Glutamatergic neuron (in vitro differentiated cells): ENCODE results near the gene KCNE1. TPM values are rescaled to one million over a fixed set of nuclear protein-coding genes. Genes with fewer than 3 reads are reported as not detected.

Experiments used
- DNase-seq: peaks from one replicate; pipeline ENCODE4 v3.0.0; 2022
- H3K27ac Mint-ChIP-seq: one replicate; pipeline ENCODE4 v1.8.0; 2020; ENCODE audit warnings: mild to moderate bottlenecking, mixed read lengths, inconsistent platforms; ENCODE audit not compliant: unreplicated experiment
- H3K27me3 Mint-ChIP-seq: one replicate; pipeline ENCODE4 v1.8.0; 2020; ENCODE audit warnings: mild to moderate bottlenecking, moderate library complexity, mixed read lengths, inconsistent platforms; ENCODE audit not compliant: unreplicated experiment
- H3K36me3 Mint-ChIP-seq: one replicate; pipeline ENCODE4 v1.8.0; 2020; ENCODE audit warnings: mild to moderate bottlenecking, mixed read lengths, inconsistent platforms; ENCODE audit not compliant: unreplicated experiment
- H3K4me1 Mint-ChIP-seq: one replicate; pipeline ENCODE4 v1.8.0; 2020; ENCODE audit warnings: mild to moderate bottlenecking, low read depth, mixed read lengths, inconsistent platforms; ENCODE audit not compliant: unreplicated experiment
- H3K4me3 Mint-ChIP-seq: one replicate; pipeline ENCODE4 v1.8.0; 2020; ENCODE audit warnings: mild to moderate bottlenecking, mixed read lengths, inconsistent platforms; ENCODE audit not compliant: unreplicated experiment
- H3K9me3 Mint-ChIP-seq: one replicate; pipeline ENCODE4 v1.8.0; 2020; ENCODE audit warnings: mild to moderate bottlenecking, moderate library complexity, mixed read lengths, inconsistent platforms; ENCODE audit not compliant: unreplicated experiment
- total RNA-seq: library from RNA; stranded (reverse); fragmentation: NEBNext Ultra II Directional; extraction: Animal tissue kit (Norgen Biotek cat#: 25700); gene quantifications from one replicate; pipeline ENCODE4 v1.2.1, GENCODE V29; 2021; ENCODE audit not compliant: unreplicated experiment
- TF ChIP-seq, protein P1 (sequence below): fragments of 200-600 bp; sonication (generic); IDR thresholded peaks from one replicate; pipeline ENCODE4 v1.5.0; 2021; ENCODE audit not compliant: partially characterized antibody, unreplicated experiment

The KCNE1 gene
- total RNA-seq, 1 donor from 2014 or later = 1.6 TPM

DNA sequence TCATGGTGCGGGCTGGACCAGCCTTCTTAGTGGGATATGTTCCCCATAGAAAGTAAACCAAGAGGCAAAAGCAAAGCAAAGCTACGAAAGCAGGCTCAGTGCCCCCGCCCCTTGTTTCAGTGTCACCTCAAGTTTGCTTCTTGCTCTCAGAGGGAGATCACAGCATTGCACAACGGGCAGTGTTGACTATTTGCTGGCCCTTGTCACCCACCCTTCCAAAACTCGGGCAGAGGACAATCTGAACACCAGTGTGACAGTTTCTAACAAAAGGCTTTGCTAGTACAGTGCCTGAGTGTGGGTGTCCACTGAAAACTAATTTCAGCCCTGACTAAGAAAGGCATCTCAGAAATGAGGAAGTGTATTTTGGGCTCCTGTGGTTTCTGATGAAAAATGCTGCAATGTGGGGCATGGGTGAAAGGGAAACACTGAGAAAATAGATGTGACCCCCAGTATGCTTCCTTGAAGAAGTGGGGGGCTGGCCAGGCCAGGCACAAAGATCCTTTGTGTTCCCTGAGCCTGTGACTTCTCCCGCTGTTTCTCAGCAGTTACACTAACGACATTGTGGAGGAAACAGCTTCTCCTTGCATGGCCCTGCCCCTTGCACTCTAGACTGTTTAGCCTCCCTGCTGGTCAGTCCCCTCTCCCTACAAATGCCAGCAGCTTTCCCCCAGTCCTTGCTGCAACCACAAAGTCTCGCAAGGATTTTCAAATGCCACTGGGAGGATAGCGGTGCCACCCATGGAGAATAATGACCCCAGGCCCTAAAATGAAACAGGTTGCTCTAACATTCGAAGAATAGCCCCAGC lies 33.3 kb upstream of the KCNE1 start:
- no peak overlapping the region for H3K27ac Mint-ChIP-seq
- TF ChIP-seq, protein P1, sequence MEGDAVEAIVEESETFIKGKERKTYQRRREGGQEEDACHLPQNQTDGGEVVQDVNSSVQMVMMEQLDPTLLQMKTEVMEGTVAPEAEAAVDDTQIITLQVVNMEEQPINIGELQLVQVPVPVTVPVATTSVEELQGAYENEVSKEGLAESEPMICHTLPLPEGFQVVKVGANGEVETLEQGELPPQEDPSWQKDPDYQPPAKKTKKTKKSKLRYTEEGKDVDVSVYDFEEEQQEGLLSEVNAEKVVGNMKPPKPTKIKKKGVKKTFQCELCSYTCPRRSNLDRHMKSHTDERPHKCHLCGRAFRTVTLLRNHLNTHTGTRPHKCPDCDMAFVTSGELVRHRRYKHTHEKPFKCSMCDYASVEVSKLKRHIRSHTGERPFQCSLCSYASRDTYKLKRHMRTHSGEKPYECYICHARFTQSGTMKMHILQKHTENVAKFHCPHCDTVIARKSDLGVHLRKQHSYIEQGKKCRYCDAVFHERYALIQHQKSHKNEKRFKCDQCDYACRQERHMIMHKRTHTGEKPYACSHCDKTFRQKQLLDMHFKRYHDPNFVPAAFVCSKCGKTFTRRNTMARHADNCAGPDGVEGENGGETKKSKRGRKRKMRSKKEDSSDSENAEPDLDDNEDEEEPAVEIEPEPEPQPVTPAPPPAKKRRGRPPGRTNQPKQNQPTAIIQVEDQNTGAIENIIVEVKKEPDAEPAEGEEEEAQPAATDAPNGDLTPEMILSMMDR = no peak
- no peaks in the 10 kb centered on the region for H3K9me3 Mint-ChIP-seq
- H3K4me1 Mint-ChIP-seq = peaks cover 2% of the 10 kb centered on the region
- H3K36me3 Mint-ChIP-seq = peaks cover 7% of the 10 kb centered on the region
- H3K27me3 Mint-ChIP-seq = peaks cover 2% of the 10 kb centered on the region
- DNase-seq = no peak
- no peak overlapping the region for H3K4me3 Mint-ChIP-seq

DNA sequence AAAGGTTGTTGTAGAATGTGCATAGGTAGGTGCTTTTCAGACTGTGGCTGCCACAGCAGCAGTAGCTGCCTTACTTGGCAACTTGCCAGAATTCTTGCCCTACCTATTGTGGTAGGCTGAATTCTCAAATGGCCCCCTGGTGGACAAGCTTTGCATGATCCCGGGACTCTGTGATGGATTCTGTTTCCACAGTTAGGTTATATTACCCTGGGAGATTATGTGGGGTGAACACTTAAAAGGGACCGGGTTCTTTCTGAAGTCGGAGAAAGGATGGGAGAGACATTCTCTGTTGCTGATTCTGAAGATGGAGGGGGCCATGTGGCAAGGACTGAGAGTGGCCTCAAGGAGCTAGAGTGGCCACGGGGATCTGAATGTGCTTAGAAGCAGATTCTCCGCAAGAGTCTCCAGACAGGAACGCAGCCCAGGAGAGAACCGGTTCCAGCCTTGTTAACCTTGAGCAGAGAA lies 32.1 kb upstream of the KCNE1 start:
- DNase-seq = peak; percentile 65
- H3K9me3 Mint-ChIP-seq = no peaks in the 10 kb centered on the region
- no peak overlapping the region for H3K4me3 Mint-ChIP-seq
- H3K27ac Mint-ChIP-seq = no peak overlapping the region
- peaks cover 2% of the 10 kb centered on the region for H3K27me3 Mint-ChIP-seq
- TF ChIP-seq, protein P1 = peak; percentile 78
- no peaks in the 10 kb centered on the region for H3K36me3 Mint-ChIP-seq
- peaks cover 2% of the 10 kb centered on the region for H3K4me1 Mint-ChIP-seq

GRCh38 chr21:34543017-34543416 lies 31.0 kb upstream of the KCNE1 start:
- DNase-seq = no peak
- no peak overlapping the region for H3K27ac Mint-ChIP-seq
- TF ChIP-seq, protein P1 = no peak
- peaks cover 2% of the 10 kb centered on the region for H3K4me1 Mint-ChIP-seq
- no peaks in the 10 kb centered on the region for H3K9me3 Mint-ChIP-seq
- H3K36me3 Mint-ChIP-seq = no peaks in the 10 kb centered on the region
- no peak overlapping the region for H3K4me3 Mint-ChIP-seq
- peaks cover 2% of the 10 kb centered on the region for H3K27me3 Mint-ChIP-seq

- Mint-ChIP-seq H3K9me3 (no peaks in the 10 kb centered on the region), H3K36me3 (no peaks in the 10 kb centered on the region), H3K27me3 (peaks cover 2% of the 10 kb centered on the region), H3K27ac (no peak overlapping the region), H3K4me3 (no peak overlapping the region), H3K4me1 (no peaks in the 10 kb centered on the region)
- TF ChIP-seq, protein P1 = no peak
- no peak for DNase-seq
Measured at GRCh38 chr21:34540206-34540605, 28.2 kb upstream of the KCNE1 start.

DNA sequence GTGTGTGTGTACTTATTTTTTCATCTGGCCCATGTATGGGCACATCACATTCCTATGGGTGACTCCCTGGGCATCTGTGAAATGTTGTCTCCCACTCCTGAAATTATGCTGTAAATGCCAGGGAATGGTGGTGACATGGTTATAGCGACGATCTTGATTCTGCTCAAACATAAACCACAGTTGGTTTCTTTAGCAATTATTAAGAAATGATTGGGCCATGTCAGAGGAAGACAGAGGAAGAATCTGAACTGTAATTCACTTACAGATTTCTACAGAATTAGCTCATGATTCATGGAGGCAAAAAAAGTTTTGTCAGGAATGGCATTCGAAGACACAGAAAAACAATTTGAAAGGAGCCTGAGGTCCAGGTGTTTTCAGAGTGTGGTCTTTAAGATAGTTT lies 25.8 kb upstream of the KCNE1 start:
- TF ChIP-seq, protein P1 = no peak
- H3K4me1 Mint-ChIP-seq = no peaks in the 10 kb centered on the region
- no peak for DNase-seq
- H3K27ac Mint-ChIP-seq = no peak overlapping the region
- peaks cover 4% of the 10 kb centered on the region for H3K27me3 Mint-ChIP-seq
- no peaks in the 10 kb centered on the region for H3K9me3 Mint-ChIP-seq
- H3K36me3 Mint-ChIP-seq = peaks cover 6% of the 10 kb centered on the region
- H3K4me3 Mint-ChIP-seq = no peak overlapping the region
